Lower leg skin (tissue), 3 donors: ENCODE results near the gene SLC25A29.

ENCODE experiments used
- POLR2A ChIP-seq, 2 donors: fragments of 450-650 bp; IDR thresholded peaks; one replicate each; pipeline ENCODE4 v1.6.1; 2016 to 2017; ENCODE audit warnings: antibody characterized with exemption in 2 of 2, mild to moderate bottlenecking in 1 of 2, moderate library complexity in 1 of 2
- TF ChIP-seq, protein P1 (sequence below), 3 donors: fragments of 450-650 bp; IDR thresholded peaks; one replicate each; pipeline ENCODE4 v1.5.1; 2016; ENCODE audit warnings: antibody characterized with exemption in 3 of 3, mild to moderate bottlenecking in 3 of 3, moderate library complexity in 2 of 3

DNA sequence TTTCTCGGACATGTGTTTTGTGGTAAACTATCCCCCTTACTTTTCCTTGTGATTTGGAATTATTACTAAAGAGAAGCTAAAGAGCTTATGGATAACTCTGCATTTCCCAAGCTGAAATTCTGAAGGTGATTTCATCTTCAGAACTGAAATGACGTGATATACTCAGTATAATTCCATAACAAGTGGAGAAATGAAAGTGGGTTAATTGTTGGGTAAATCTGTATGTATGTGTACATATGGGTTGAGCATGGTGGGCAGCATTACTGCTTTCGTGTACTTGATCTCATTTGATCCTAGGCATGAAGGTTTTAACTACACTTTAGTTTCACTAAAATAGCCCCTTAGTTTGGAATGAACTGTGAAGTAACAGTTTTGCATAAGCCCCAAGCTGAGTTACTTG, 63.2 kb downstream of the SLC25A29 start:
- TF ChIP-seq POLR2A (IDR thresholded peaks at IDR 0.05) = no peak
- TF ChIP-seq, protein P1, sequence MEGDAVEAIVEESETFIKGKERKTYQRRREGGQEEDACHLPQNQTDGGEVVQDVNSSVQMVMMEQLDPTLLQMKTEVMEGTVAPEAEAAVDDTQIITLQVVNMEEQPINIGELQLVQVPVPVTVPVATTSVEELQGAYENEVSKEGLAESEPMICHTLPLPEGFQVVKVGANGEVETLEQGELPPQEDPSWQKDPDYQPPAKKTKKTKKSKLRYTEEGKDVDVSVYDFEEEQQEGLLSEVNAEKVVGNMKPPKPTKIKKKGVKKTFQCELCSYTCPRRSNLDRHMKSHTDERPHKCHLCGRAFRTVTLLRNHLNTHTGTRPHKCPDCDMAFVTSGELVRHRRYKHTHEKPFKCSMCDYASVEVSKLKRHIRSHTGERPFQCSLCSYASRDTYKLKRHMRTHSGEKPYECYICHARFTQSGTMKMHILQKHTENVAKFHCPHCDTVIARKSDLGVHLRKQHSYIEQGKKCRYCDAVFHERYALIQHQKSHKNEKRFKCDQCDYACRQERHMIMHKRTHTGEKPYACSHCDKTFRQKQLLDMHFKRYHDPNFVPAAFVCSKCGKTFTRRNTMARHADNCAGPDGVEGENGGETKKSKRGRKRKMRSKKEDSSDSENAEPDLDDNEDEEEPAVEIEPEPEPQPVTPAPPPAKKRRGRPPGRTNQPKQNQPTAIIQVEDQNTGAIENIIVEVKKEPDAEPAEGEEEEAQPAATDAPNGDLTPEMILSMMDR (IDR thresholded peaks at IDR 0.05) = no peak
